ENCODE results near the gene AAGAB. TPM values are rescaled to one million over a fixed set of nuclear protein-coding genes. Genes with fewer than 3 reads are reported as not detected.

AAGAB gene
- total RNA-seq, 1 donor from 2014 or later: 31.0 TPM

DNA sequence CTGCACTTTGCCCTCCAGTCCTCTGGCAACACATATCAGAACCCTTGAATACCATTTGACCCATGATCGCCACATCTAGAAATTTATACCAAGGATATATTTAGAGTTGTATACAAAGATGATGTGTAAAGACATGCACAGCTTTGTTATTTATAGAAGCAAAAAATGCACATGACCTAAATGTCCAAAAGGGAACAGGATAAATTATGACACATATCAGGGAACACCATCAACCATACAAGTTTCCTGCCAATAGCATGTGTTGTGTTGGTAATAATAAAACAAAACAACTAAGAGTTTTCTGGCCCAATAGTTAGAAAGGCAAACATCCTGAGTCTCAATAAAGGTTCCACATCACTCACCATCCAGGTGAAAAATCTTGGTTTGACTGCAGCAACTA, 51.5 kb downstream of the AAGAB start:
- TF ChIP-seq CTCF (IDR thresholded peaks at IDR 0.05; ENCODE audit: unreplicated experiment): no peak
- Mint-ChIP-seq H3K27ac (no peak overlapping the region), H3K4me1 (peaks cover 20% of the 10 kb centered on the region), H3K36me3 (peaks cover 17% of the 10 kb centered on the region), H3K27me3 (ENCODE audit: low read depth) (no peaks in the 10 kb centered on the region), H3K9me3 (no peaks in the 10 kb centered on the region), H3K4me3 (no peak overlapping the region)
- DNase-seq (ENCODE audit: low spot score in 2 of 2, unreplicated experiment in 2 of 2): no peak

- no peak for DNase-seq (ENCODE audit: low spot score in 2 of 2, unreplicated experiment in 2 of 2)
- no peak for TF ChIP-seq CTCF (IDR thresholded peaks at IDR 0.05; ENCODE audit: unreplicated experiment)
- H3K9me3 Mint-ChIP-seq: no peaks in the 10 kb centered on the region
- H3K4me3 Mint-ChIP-seq: no peak overlapping the region
- peaks cover 21% of the 10 kb centered on the region for H3K4me1 Mint-ChIP-seq
- peaks cover 17% of the 10 kb centered on the region for H3K36me3 Mint-ChIP-seq
- H3K27me3 Mint-ChIP-seq (ENCODE audit: low read depth): no peaks in the 10 kb centered on the region
- peak overlapping the region; percentile 37 for H3K27ac Mint-ChIP-seq
Measured at GRCh38 chr15:67202091-67202490, 52.4 kb downstream of the AAGAB start.

DNA sequence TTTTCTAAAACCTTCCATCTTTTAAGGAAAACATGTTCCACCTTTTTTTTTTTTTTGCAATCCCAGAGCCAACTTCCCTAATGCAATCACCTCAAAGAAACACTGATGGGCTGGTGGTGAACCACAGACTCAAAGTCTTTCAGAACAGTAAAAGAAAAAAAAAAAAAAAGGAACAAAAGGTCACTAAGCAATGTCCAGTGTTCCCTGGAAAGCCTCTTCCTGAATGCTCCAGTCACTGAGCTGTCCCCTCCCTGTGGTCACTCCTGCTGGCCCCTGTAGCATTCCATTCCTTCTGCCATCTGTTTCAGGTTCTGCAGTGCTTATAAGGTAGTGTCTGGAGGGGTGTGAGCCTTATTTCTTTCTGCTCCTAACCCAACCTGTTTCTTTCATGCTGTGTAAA, 53.3 kb downstream of the AAGAB start:
- Mint-ChIP-seq H3K27ac (no peak overlapping the region), H3K36me3 (peaks cover 21% of the 10 kb centered on the region), H3K4me3 (no peak overlapping the region)

DNA sequence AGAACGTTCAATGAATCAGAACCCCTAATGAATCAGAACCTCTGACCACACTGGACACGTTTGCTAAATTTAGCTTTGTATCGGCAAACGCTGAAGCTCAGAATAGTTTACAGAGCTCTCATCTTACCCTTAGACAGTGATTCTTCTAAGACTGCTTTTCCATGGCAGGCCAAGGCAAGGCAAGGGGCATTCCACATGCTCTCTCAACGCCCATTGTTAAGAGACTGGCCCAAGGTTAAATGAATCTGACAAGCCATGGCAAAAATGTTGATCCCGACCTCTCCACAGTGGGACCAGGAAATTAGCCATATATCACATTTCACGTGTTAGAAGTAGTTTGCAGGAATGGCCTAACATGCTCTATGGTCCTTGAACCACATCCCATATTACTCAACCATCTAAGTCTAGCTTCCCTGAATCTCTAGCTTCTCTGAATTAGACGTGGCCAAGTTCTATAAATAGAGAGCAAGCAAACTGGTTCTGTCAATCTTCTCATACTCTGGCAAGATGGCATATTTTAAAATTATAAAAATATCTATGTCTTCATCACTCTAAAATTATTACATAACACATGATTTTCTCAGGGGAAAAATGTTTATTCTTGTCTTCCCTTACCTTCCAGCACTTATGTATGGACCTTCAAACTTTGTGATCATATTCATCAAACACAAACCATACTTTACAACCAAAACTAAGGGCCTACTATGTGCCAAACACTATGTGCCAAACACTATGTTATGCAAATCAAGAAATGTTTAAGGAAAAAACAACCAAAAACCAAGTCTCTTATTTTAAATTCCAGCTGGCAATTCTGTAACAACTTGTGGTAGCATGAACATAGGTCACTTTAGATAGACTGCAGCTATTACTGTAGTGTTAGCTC, 54.3 kb downstream of the AAGAB start:
- Mint-ChIP-seq H3K4me3 (no peak overlapping the region), H3K9me3 (no peaks in the 10 kb centered on the region), H3K27me3 (ENCODE audit: low read depth) (no peaks in the 10 kb centered on the region), H3K36me3 (peaks cover 21% of the 10 kb centered on the region), H3K4me1 (peaks cover 29% of the 10 kb centered on the region), H3K27ac (no peak overlapping the region)
- no peak for TF ChIP-seq CTCF (IDR thresholded peaks at IDR 0.05; ENCODE audit: unreplicated experiment)
- no peak for DNase-seq (ENCODE audit: low spot score in 2 of 2, unreplicated experiment in 2 of 2)

More for the DNA sequence above, 53.3 kb downstream of the AAGAB start:
- no peaks in the 10 kb centered on the region for H3K27me3 Mint-ChIP-seq (ENCODE audit: low read depth)
- DNase-seq (ENCODE audit: low spot score in 2 of 2, unreplicated experiment in 2 of 2): no peak
- no peak for TF ChIP-seq CTCF (IDR thresholded peaks at IDR 0.05; ENCODE audit: unreplicated experiment)
- peaks cover 29% of the 10 kb centered on the region for H3K4me1 Mint-ChIP-seq
- H3K9me3 Mint-ChIP-seq: no peaks in the 10 kb centered on the region

DNA sequence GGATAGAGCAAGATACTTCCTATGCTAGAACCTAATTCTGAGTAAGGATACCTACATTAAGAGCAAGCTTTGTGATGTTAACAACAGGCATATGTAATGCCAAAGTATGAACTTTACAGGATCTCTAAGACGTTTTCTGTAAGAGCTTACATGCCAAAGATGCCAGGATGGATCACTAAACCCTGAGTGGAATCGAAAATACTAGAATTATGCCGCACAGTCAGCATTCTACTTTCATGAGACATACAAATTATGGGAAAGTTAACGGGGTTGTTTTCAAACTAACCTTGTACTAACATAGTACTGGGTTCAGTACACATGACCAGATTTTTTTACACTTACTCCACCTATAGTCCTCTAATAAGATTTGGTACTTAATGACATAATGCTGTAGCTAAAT, 55.1 kb downstream of the AAGAB start:
- no peak for DNase-seq (ENCODE audit: low spot score in 2 of 2, unreplicated experiment in 2 of 2)
- TF ChIP-seq CTCF (IDR thresholded peaks at IDR 0.05; ENCODE audit: unreplicated experiment): no peak
- Mint-ChIP-seq H3K27ac (no peak overlapping the region), H3K4me3 (no peak overlapping the region), H3K36me3 (peaks cover 18% of the 10 kb centered on the region), H3K9me3 (no peaks in the 10 kb centered on the region), H3K4me1 (peaks cover 29% of the 10 kb centered on the region), H3K27me3 (ENCODE audit: low read depth) (no peaks in the 10 kb centered on the region)

Data from mesothelial cell of epicardium (in vitro differentiated cells).